GM18520 (cell line): ENCODE measurements around the gene HMGCR.

Source experiments
- ATAC-seq: cut with Tn5 transposase; IDR thresholded peaks from one replicate; pipeline ENCODE4 v1.9.1; 2021; ENCODE audit not compliant: unreplicated experiment

The HMGCR gene

GRCh38 chr5:75340714-75341478, 3.9 kb downstream of the HMGCR start:
- no peak for ATAC-seq

- ATAC-seq: no peak
Observed at GRCh38 chr5:75341934-75342333, 4.9 kb downstream of the HMGCR start.

GRCh38 chr5:75342836-75343235, 5.8 kb downstream of the HMGCR start:
- ATAC-seq: no peak

- no peak for ATAC-seq
Observed at GRCh38 chr5:75348241-75348640, 11.2 kb downstream of the HMGCR start.

GRCh38 chr5:75349663-75350062, 12.6 kb downstream of the HMGCR start:
- no peak for ATAC-seq

GRCh38 chr5:75351139-75351926, 14.3 kb downstream of the HMGCR start:
- ATAC-seq: no peak

- no peak for ATAC-seq
Observed at GRCh38 chr5:75355236-75355635, 18.2 kb downstream of the HMGCR start.

GRCh38 chr5:75356719-75357118, 19.7 kb downstream of the HMGCR start:
- no peak for ATAC-seq

GRCh38 chr5:75358117-75358516, 21.1 kb downstream of the HMGCR start:
- ATAC-seq: no peak

GRCh38 chr5:75361310-75361709, 24.3 kb downstream of the HMGCR start:
- no peak for ATAC-seq

- no peak for ATAC-seq
Observed at GRCh38 chr5:75362474-75362975, 25.5 kb downstream of the HMGCR start.

- ATAC-seq: no peak
Observed at GRCh38 chr5:75363111-75363510, 26.1 kb downstream of the HMGCR start.

GRCh38 chr5:75363726-75364495, 26.9 kb downstream of the HMGCR start:
- no peak for ATAC-seq

GRCh38 chr5:75364571-75365280, 27.7 kb downstream of the HMGCR start:
- ATAC-seq: no peak

GRCh38 chr5:75365740-75366139, 28.7 kb downstream of the HMGCR start:
- ATAC-seq: no peak

GRCh38 chr5:75366787-75367186, 29.8 kb downstream of the HMGCR start:
- ATAC-seq: peak; percentile 82

- ATAC-seq: no peak
Observed at GRCh38 chr5:75367401-75367800, 30.4 kb downstream of the HMGCR start.

GRCh38 chr5:75368391-75368790, 31.4 kb downstream of the HMGCR start:
- no peak for ATAC-seq

- no peak for ATAC-seq
Observed at GRCh38 chr5:75373862-75374261, 36.8 kb downstream of the HMGCR start.

- ATAC-seq: no peak
Observed at GRCh38 chr5:75374394-75374814, 37.4 kb downstream of the HMGCR start.

- no peak for ATAC-seq
Observed at GRCh38 chr5:75375414-75375813, 38.4 kb downstream of the HMGCR start.
